ENCODE data around the gene PSMD9.

DNA sequence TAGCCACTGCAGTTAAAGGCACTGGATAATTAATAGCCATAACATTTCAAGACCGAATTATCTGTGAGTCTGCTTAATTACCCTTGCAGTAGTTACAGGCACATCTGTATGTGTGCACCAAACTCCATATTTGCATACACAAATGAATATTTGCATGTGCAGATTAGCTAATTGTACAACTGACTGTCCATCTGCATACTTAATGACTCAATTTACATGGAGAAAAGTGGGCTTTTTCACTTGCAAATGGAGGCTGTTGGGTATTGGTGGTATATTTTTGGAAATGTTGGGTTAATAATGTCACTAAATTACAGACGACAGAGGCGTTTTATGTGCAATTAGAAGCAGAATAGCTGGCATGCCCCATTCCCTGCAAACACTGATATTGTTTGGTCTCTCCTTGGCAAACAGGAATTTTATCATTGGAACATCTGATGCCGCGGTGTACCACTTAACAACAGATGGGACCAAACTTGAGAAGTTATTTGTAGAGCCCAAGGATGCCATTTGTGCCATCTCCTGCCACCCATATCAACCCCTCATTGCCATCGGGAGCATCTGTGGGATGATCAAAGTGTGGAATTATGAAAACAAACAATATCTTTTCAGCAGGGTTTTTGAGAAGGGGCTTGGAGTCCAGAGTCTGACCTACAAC lies 69.4 kb downstream of the PSMD9 start:
- TF ChIP-seq, protein P1, sequence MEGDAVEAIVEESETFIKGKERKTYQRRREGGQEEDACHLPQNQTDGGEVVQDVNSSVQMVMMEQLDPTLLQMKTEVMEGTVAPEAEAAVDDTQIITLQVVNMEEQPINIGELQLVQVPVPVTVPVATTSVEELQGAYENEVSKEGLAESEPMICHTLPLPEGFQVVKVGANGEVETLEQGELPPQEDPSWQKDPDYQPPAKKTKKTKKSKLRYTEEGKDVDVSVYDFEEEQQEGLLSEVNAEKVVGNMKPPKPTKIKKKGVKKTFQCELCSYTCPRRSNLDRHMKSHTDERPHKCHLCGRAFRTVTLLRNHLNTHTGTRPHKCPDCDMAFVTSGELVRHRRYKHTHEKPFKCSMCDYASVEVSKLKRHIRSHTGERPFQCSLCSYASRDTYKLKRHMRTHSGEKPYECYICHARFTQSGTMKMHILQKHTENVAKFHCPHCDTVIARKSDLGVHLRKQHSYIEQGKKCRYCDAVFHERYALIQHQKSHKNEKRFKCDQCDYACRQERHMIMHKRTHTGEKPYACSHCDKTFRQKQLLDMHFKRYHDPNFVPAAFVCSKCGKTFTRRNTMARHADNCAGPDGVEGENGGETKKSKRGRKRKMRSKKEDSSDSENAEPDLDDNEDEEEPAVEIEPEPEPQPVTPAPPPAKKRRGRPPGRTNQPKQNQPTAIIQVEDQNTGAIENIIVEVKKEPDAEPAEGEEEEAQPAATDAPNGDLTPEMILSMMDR (IDR thresholded peaks at IDR 0.05; ENCODE audit: poor library complexity), result no peak
- no peak for TF ChIP-seq EZH2 (IDR thresholded peaks at IDR 0.05; ENCODE audit: borderline replicate concordance)
- TF ChIP-seq EZH2phosphoT487 (IDR thresholded peaks at IDR 0.05; ENCODE audit: low read depth, severe bottlenecking, unreplicated experiment), result no peak

Measured in hepatocyte (in vitro differentiated cells).